ENCODE results near the gene GCN1.

Gene GCN1

DNA sequence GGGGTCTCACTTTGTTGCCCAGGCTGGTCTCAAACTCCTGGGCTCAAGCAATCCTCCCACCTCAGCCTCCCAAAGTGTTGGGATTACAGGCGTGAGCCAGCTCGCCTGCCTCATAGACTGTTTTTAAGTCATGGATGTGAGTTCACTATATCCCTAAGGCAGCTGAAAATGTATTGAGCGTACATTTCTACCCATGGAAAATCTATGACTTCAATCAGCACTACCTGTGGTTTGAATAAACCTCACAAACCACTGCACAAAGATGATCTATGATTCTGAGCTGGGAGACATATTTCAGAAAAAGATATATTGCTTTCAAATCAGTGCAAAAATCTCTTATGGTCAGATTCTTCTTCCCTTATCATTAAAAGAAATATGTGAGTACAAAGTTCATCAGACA lies 22.5 kb downstream of the GCN1 start:
- DNase-seq: no peak
- Histone ChIP-seq H3K4me3 (ENCODE audit: insufficient read depth in 1 of 2, low read depth in 1 of 2, low read length in 2 of 2) (no peak overlapping the region), H4K91ac (ENCODE audit: low read length) (no peak overlapping the region), H3K18ac (ENCODE audit: low read depth in 1 of 2, low read length in 2 of 2) (no peak overlapping the region), H2AFZ (ENCODE audit: low read depth, low read length) (no peak overlapping the region), H3K4ac (ENCODE audit: low read depth in 1 of 2, low read length in 2 of 2) (no peak overlapping the region), H2BK15ac (ENCODE audit: low read depth, poor library complexity, severe bottlenecking) (no peak overlapping the region), H2BK120ac (ENCODE audit: low read depth, low read length) (no peak overlapping the region), H3K79me1 (replicated peaks; ENCODE audit: low read length, poor library complexity, severe bottlenecking) (peaks cover 33% of the 10 kb centered on the region), H2BK12ac (ENCODE audit: low read length in 2 of 2) (no peak overlapping the region), H3K14ac (ENCODE audit: low read length in 2 of 2) (no peak overlapping the region), H4K8ac (ENCODE audit: low read length) (no peak overlapping the region), H2BK5ac (ENCODE audit: low read depth, low read length, poor library complexity, severe bottlenecking) (no peak overlapping the region), H3K4me1 (ENCODE audit: control insufficient read depth, insufficient read depth, low read depth, low read length) (no peaks in the 10 kb centered on the region), H3K23ac (ENCODE audit: low read length in 2 of 2) (no peak overlapping the region), H3K9ac (ENCODE audit: low read length) (no peak overlapping the region), H3K4me2 (ENCODE audit: low read length, poor library complexity, severe bottlenecking) (no peak overlapping the region), H3K36me3 (ENCODE audit: control insufficient read depth in 1 of 2, insufficient read depth in 2 of 2, low read depth in 1 of 2, low read length in 2 of 2) (peaks cover 76 to 94% of the 10 kb centered on the region in 2 experiments), H3K9me3 (ENCODE audit: control insufficient read depth, low read length) (no peaks in the 10 kb centered on the region), H2AK5ac (ENCODE audit: low read length, severe bottlenecking) (no peak overlapping the region), H3K27ac (ENCODE audit: low read length, poor library complexity, severe bottlenecking) (no peak overlapping the region), H3K27me3 (ENCODE audit: control insufficient read depth in 1 of 2, insufficient read depth in 1 of 2, low read length in 2 of 2) (no peaks in the 10 kb centered on the region)
- 100% methylated on average over 3 of the region's 3 CpGs for WGBS

- Histone ChIP-seq H3K9ac (ENCODE audit: low read length) (no peak overlapping the region), H2BK5ac (ENCODE audit: low read depth, low read length, poor library complexity, severe bottlenecking) (no peak overlapping the region), H2AK5ac (ENCODE audit: low read length, severe bottlenecking) (no peak overlapping the region), H4K8ac (ENCODE audit: low read length) (no peak overlapping the region), H3K14ac (ENCODE audit: low read length in 2 of 2) (no peak overlapping the region), H3K27ac (ENCODE audit: low read length, poor library complexity, severe bottlenecking) (no peak overlapping the region), H2AFZ (ENCODE audit: low read depth, low read length) (no peak overlapping the region), H3K9me3 (ENCODE audit: control insufficient read depth, low read length) (no peaks in the 10 kb centered on the region), H3K4ac (ENCODE audit: low read depth in 1 of 2, low read length in 2 of 2) (no peak overlapping the region), H4K91ac (ENCODE audit: low read length) (no peak overlapping the region), H3K4me1 (ENCODE audit: control insufficient read depth, insufficient read depth, low read depth, low read length) (no peaks in the 10 kb centered on the region), H3K23ac (ENCODE audit: low read length in 2 of 2) (no peak overlapping the region), H3K18ac (ENCODE audit: low read depth in 1 of 2, low read length in 2 of 2) (no peak overlapping the region), H3K79me1 (replicated peaks; ENCODE audit: low read length, poor library complexity, severe bottlenecking) (peaks cover 27% of the 10 kb centered on the region), H3K4me3 (ENCODE audit: insufficient read depth in 1 of 2, low read depth in 1 of 2, low read length in 2 of 2) (no peak overlapping the region), H2BK15ac (ENCODE audit: low read depth, poor library complexity, severe bottlenecking) (no peak overlapping the region), H3K27me3 (ENCODE audit: control insufficient read depth in 1 of 2, insufficient read depth in 1 of 2, low read length in 2 of 2) (no peaks in the 10 kb centered on the region), H2BK120ac (ENCODE audit: low read depth, low read length) (no peak overlapping the region), H3K4me2 (ENCODE audit: low read length, poor library complexity, severe bottlenecking) (no peak overlapping the region), H3K36me3 (ENCODE audit: control insufficient read depth in 1 of 2, insufficient read depth in 2 of 2, low read depth in 1 of 2, low read length in 2 of 2) (peaks cover 71 to 84% of the 10 kb centered on the region in 2 experiments), H2BK12ac (ENCODE audit: low read length in 2 of 2) (no peak overlapping the region)
- DNase-seq: no peak
- 97% methylated on average over 6 of the region's 7 CpGs for WGBS
These were observed 23.9 kb downstream of the GCN1 start for GRCh38 chr12:120170631-120171030.

DNA sequence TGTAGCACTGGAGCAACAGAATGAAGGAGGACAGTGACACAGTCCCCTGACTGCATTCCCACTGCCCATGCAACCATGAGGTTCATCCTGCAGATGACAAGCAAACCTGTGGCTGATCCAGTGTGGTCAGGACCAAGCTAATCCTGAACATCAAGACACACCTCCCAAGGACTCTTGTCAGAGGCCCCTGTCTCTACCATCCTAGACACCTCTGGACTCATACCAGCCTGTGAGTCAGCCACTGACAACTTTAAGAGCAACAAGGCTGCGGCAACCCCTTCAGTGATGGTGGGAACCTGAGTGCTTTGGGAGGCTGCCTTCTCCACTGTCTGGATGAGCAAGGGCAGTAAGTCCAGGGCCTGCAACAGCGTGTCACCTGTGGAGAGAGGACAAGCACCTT lies 24.6 kb downstream of the GCN1 start:
- no peaks in the 10 kb centered on the region for H3K4me1 ChIP-seq (ENCODE audit: control insufficient read depth, insufficient read depth, low read depth, low read length)
- H2AK5ac ChIP-seq (ENCODE audit: low read length, severe bottlenecking): no peak overlapping the region
- no peaks in the 10 kb centered on the region for H3K27me3 ChIP-seq (ENCODE audit: control insufficient read depth in 1 of 2, insufficient read depth in 1 of 2, low read length in 2 of 2)
- no peaks in the 10 kb centered on the region for H3K9me3 ChIP-seq (ENCODE audit: control insufficient read depth, low read length)
- 97% methylated on average over 2 of the region's 2 CpGs for WGBS
- no peak overlapping the region for H2BK120ac ChIP-seq (ENCODE audit: low read depth, low read length)
- peaks cover 71 to 82% of the 10 kb centered on the region in 2 experiments for H3K36me3 ChIP-seq (ENCODE audit: control insufficient read depth in 1 of 2, insufficient read depth in 2 of 2, low read depth in 1 of 2, low read length in 2 of 2)
- H3K4me2 ChIP-seq (ENCODE audit: low read length, poor library complexity, severe bottlenecking): no peak overlapping the region
- H2BK12ac ChIP-seq (ENCODE audit: low read length in 2 of 2): no peak overlapping the region
- H3K18ac ChIP-seq (ENCODE audit: low read depth in 1 of 2, low read length in 2 of 2): no peak overlapping the region
- no peak overlapping the region for H4K8ac ChIP-seq (ENCODE audit: low read length)
- H4K91ac ChIP-seq (ENCODE audit: low read length): no peak overlapping the region
- no peak overlapping the region for H3K4ac ChIP-seq (ENCODE audit: low read depth in 1 of 2, low read length in 2 of 2)
- no peak overlapping the region for H2AFZ ChIP-seq (ENCODE audit: low read depth, low read length)
- DNase-seq: no peak
- H3K23ac ChIP-seq (ENCODE audit: low read length in 2 of 2): no peak overlapping the region
- H3K79me1 ChIP-seq (replicated peaks; ENCODE audit: low read length, poor library complexity, severe bottlenecking): peaks cover 24% of the 10 kb centered on the region
- H2BK5ac ChIP-seq (ENCODE audit: low read depth, low read length, poor library complexity, severe bottlenecking): no peak overlapping the region
- H2BK15ac ChIP-seq (ENCODE audit: low read depth, poor library complexity, severe bottlenecking): no peak overlapping the region
- no peak overlapping the region for H3K9ac ChIP-seq (ENCODE audit: low read length)
- no peak overlapping the region for H3K4me3 ChIP-seq (ENCODE audit: insufficient read depth in 1 of 2, low read depth in 1 of 2, low read length in 2 of 2)
- no peak overlapping the region for H3K27ac ChIP-seq (ENCODE audit: low read length, poor library complexity, severe bottlenecking)
- H3K14ac ChIP-seq (ENCODE audit: low read length in 2 of 2): no peak overlapping the region

DNA sequence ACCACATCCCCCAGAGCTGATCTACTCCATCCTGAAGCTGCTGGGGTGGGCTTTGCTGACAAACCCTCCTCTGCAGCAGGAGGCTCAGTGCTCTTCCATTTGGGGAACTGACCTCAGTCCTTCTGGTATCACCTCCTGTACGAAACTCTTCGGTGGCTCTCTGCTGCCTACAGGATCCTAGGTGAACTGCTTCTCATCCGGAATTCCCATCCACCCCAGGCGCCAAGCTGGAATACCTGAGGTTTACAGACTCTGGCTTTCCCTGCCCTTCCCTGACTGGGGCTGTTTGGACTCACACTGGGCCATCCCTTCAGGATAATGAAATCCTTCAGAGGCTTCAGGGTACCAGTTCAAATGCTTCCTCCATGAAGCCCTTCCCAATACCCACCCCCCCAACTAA lies 26.2 kb downstream of the GCN1 start:
- Histone ChIP-seq H4K8ac (ENCODE audit: low read length) (peak overlapping the region; percentile 41), H2BK5ac (ENCODE audit: low read depth, low read length, poor library complexity, severe bottlenecking) (no peak overlapping the region), H2BK15ac (ENCODE audit: low read depth, poor library complexity, severe bottlenecking) (no peak overlapping the region), H3K79me1 (replicated peaks; ENCODE audit: low read length, poor library complexity, severe bottlenecking) (peaks cover 21% of the 10 kb centered on the region), H3K18ac (ENCODE audit: low read depth in 1 of 2, low read length in 2 of 2) (no peak overlapping the region), H3K4me3 (ENCODE audit: insufficient read depth in 1 of 2, low read depth in 1 of 2, low read length in 2 of 2) (no peak overlapping the region), H3K14ac (ENCODE audit: low read length in 2 of 2) (no peak overlapping the region), H4K91ac (ENCODE audit: low read length) (no peak overlapping the region), H3K9me3 (ENCODE audit: control insufficient read depth, low read length) (no peaks in the 10 kb centered on the region), H3K23ac (ENCODE audit: low read length in 2 of 2) (no peak overlapping the region), H3K9ac (ENCODE audit: low read length) (no peak overlapping the region), H2BK120ac (ENCODE audit: low read depth, low read length) (no peak overlapping the region), H3K4me2 (ENCODE audit: low read length, poor library complexity, severe bottlenecking) (no peak overlapping the region), H2AK5ac (ENCODE audit: low read length, severe bottlenecking) (no peak overlapping the region), H3K27ac (ENCODE audit: low read length, poor library complexity, severe bottlenecking) (no peak overlapping the region), H2AFZ (ENCODE audit: low read depth, low read length) (no peak overlapping the region), H3K4me1 (ENCODE audit: control insufficient read depth, insufficient read depth, low read depth, low read length) (no peaks in the 10 kb centered on the region), H3K4ac (ENCODE audit: low read depth in 1 of 2, low read length in 2 of 2) (no peak overlapping the region), H3K27me3 (ENCODE audit: control insufficient read depth in 1 of 2, insufficient read depth in 1 of 2, low read length in 2 of 2) (no peaks in the 10 kb centered on the region), H2BK12ac (ENCODE audit: low read length in 2 of 2) (no peak overlapping the region), H3K36me3 (ENCODE audit: control insufficient read depth in 1 of 2, insufficient read depth in 2 of 2, low read depth in 1 of 2, low read length in 2 of 2) (peaks cover 66 to 81% of the 10 kb centered on the region in 2 experiments)
- 97% methylated on average over 4 of the region's 4 CpGs for WGBS
- DNase-seq: no peak
